A673 (cell line): ENCODE results near the gene GABBR1. TPM values are rescaled to one million over a fixed set of nuclear protein-coding genes. Genes with fewer than 3 reads are reported as not detected.

Experiments
- BruUV-seq: library from RNA; stranded (reverse); fragments of 400-500 nt; replicated peaks from 2 replicates; lab custom pipeline; 2021; lab: Mats Ljungman, UMichigan
- CTCF ChIA-PET: fragments of 300-600 bp; sonication (Branson Sonifier 250); formaldehyde crosslinking; loops from one replicate; lab custom pipeline; 2022; ENCODE audit warnings: antibody characterized with exemption; lab: Charles Lee
- POLR2A ChIA-PET: fragments of 300-600 bp; sonication (Branson Sonifier 250); formaldehyde crosslinking; loops from one replicate; lab custom pipeline; 2022; ENCODE audit warnings: antibody characterized with exemption; ENCODE audit not compliant: low non-redundant PET; lab: Charles Lee
- DNase-seq: peaks from one replicate; pipeline ENCODE4 v3.0.0-alpha.2; 2015; ENCODE audit warnings: low spot score
- H3K27ac ChIP-seq: fragments of 200-600 bp; sonication (generic); 2 replicates; pipeline ENCODE4 v1.5.1; 2016; ENCODE audit warnings: mixed run types, low read depth, mild to moderate bottlenecking, mixed read lengths, antibody characterized with exemption, low read length; ENCODE audit not compliant: poor library complexity, severe bottlenecking
- H3K27me3 ChIP-seq: fragments of 200-600 bp; sonication (generic); replicated peaks from 2 replicates; pipeline ENCODE4 v1.6.1; 2017; ENCODE audit warnings: mixed run types, low read depth, mild to moderate bottlenecking, mixed read lengths, antibody characterized with exemption, low read length; ENCODE audit not compliant: insufficient read depth, poor library complexity
- H3K36me3 ChIP-seq: fragments of 200-600 bp; sonication (generic); 2 replicates; pipeline ENCODE4 v1.6.1; 2016; ENCODE audit warnings: mixed run types, mild to moderate bottlenecking, mixed read lengths, antibody characterized with exemption, low read length; ENCODE audit not compliant: insufficient read depth, poor library complexity, severe bottlenecking
- H3K4me1 ChIP-seq: fragments of 200-600 bp; sonication (generic); 2 replicates; pipeline ENCODE4 v1.6.1; 2017; ENCODE audit warnings: mixed run types, mild to moderate bottlenecking, mixed read lengths, antibody characterized with exemption, low read length; ENCODE audit not compliant: insufficient read depth, poor library complexity, severe bottlenecking
- H3K4me3 ChIP-seq: fragments of 200-600 bp; sonication (generic); 2 replicates; pipeline ENCODE4 v1.5.1; 2016; ENCODE audit warnings: low read depth, mixed run types, mild to moderate bottlenecking, mixed read lengths, low read length; ENCODE audit not compliant: poor library complexity, severe bottlenecking
- H3K9me3 ChIP-seq: fragments of 200-600 bp; sonication (generic); 2 replicates; pipeline ENCODE4 v1.6.1; 2016; ENCODE audit warnings: mixed run types, low read depth, mild to moderate bottlenecking, mixed read lengths, antibody characterized with exemption, low read length; ENCODE audit not compliant: poor library complexity, severe bottlenecking
- CTCF ChIP-seq: fragments of 300-800, 200-600 bp; sonication (generic); conservative IDR thresholded peaks from 2 replicates; pipeline ENCODE4 v1.5.1; 2017; ENCODE audit warnings: low read depth, mild to moderate bottlenecking, antibody characterized with exemption, low read length, moderate library complexity, mixed read lengths
- EZH2 ChIP-seq: fragments of 200-600 bp; sonication (generic); IDR thresholded peaks from 2 replicates; pipeline ENCODE4 v1.6.1; 2017; ENCODE audit warnings: borderline replicate concordance, low read depth, mild to moderate bottlenecking, mixed read lengths, antibody characterized with exemption, low read length; ENCODE audit not compliant: poor library complexity, severe bottlenecking
- intact Hi-C: fragments of 100-400 bp; cut with micrococcal nuclease; formaldehyde crosslinking; loops from one replicate; pipeline ENCODE4 v1.10.0; 2022; ENCODE audit not compliant: unreplicated experiment
- total RNA-seq: library from RNA; stranded (reverse); gene quantifications from 2 replicates; pipeline ENCODE4 v1.2.3, GENCODE V29; 2021

GABBR1 gene
- total RNA-seq, 1 experiment from 2014 or later: 81.3 TPM

- ChIA-PET CTCF (no interaction called here), POLR2A (no interaction called here)
- TF ChIP-seq CTCF (no peak), EZH2 (no peak)
- Histone ChIP-seq H3K9me3 (no peaks in the 10 kb centered on the region), H3K27ac (no peak overlapping the region), H3K4me1 (no peaks in the 10 kb centered on the region), H3K36me3 (no peaks in the 10 kb centered on the region), H3K4me3 (no peak overlapping the region), H3K27me3 (no peaks in the 10 kb centered on the region)
- intact Hi-C loops: no loop called here
- DNase-seq: no peak
- BruUV-seq: no TSS peak
Observed at GRCh38 chr6:29590218-29590808, 42.7 kb downstream of the GABBR1 start.

DNA sequence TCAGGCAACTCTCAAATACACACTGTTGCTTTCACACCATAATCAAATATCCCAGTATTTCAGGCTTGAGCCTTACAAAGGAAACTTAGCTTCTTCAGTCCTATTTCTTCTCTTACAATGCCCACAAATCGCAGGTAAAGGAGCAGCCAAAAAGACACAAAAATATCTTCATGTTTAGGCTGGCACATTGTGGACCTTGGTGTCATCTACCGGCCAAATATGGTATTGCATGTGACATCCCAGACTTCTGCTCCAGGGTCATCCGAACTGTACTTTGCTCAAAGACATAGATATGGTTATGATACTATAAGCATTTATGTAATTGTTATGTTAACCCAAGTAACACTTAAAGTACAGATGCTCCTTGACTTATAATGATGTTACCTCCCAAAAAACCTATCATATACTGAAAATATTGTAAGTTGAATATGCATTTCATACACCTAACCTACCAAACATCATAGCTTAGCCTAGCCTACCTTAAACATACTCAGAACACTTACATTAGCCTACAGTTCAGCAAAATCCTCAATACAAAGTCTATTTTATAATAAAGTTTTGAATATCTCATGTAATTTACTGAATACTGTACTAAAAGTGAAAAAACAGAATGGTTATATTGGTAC lies 43.4 kb downstream of the GABBR1 start:
- no peak overlapping the region for H3K4me3 ChIP-seq
- DNase-seq: peak; percentile 62
- H3K27me3 ChIP-seq: peaks cover 6% of the 10 kb centered on the region
- H3K27ac ChIP-seq: no peak overlapping the region
- intact Hi-C loops: loop anchor here (5.0 to 10.0 kb wide), 2 partner anchors 212 to 575 kb away; partner anchors contain the start of gene OR12D3
- POLR2A ChIA-PET: no interaction called here
- CTCF ChIA-PET: no interaction called here
- BruUV-seq: no TSS peak
- H3K9me3 ChIP-seq: no peaks in the 10 kb centered on the region
- peak; percentile 92 for TF ChIP-seq CTCF
- TF ChIP-seq EZH2: no peak
- H3K36me3 ChIP-seq: no peaks in the 10 kb centered on the region
- no peaks in the 10 kb centered on the region for H3K4me1 ChIP-seq

DNA sequence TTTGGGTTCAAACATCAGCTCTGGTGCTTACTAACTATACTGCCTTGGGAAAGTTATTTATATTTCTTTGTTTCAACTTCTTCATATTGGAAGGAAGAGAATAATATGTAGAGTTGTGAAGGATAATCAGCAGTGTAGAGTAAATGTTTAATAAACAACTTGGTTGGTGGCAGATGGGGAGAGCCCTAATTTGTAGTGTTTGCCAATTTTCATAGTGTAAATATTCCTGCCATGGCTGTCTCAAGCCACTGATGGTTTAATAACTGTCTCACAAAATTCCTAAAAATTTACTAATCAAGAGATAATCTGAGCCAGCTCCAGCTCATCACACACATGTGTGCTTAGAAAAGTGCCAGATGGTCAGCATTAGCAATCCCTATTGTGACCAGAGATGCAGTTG lies 48.2 kb downstream of the GABBR1 start, which contains the start of gene OR2H2:
OR2H2 (plus strand) TSS at position 301 of the 400 bp plus-strand sequence. CDS start 2,824 bp downstream, outside the sequence.
- no peak for DNase-seq
- H3K27ac ChIP-seq: no peak within 1 kb of the TSS
- no peak within 1 kb of the TSS for H3K4me3 ChIP-seq
- intact Hi-C loops: loop anchor here (5.0 to 10.0 kb wide), 2 partner anchors 208 to 570 kb away; partner anchors contain the start of gene OR12D3
- peaks cover 9% of the 10 kb centered on the region for H3K27me3 ChIP-seq
- ChIA-PET POLR2A (no interaction called here), CTCF (interaction anchor here (0.6 kb wide), 1 partner anchor 876 kb away, joined by 12 read pairs; no protein-coding TSS in a partner anchor)
- no TSS peak for BruUV-seq
- H3K9me3 ChIP-seq: no peaks in the 10 kb centered on the region
- TF ChIP-seq CTCF (no peak), EZH2 (no peak)
- H3K4me1 ChIP-seq: no peaks in the 10 kb centered on the region
- H3K36me3 ChIP-seq: no peaks in the 10 kb centered on the region
